SHP77 (cell line): ENCODE results near the gene GRAMD2B.
"Not testable (repeated sequence)": the region's sequence is repeated elsewhere in the genome, so short reads cannot be mapped to it uniquely, and the experiment has no call there.

ENCODE experiments used
- DNase-seq, 2 experiments: peaks; one replicate each; lab custom pipeline; 2025; lab: John Stamatoyannopoulos, UW

The GRAMD2B gene, protein sequence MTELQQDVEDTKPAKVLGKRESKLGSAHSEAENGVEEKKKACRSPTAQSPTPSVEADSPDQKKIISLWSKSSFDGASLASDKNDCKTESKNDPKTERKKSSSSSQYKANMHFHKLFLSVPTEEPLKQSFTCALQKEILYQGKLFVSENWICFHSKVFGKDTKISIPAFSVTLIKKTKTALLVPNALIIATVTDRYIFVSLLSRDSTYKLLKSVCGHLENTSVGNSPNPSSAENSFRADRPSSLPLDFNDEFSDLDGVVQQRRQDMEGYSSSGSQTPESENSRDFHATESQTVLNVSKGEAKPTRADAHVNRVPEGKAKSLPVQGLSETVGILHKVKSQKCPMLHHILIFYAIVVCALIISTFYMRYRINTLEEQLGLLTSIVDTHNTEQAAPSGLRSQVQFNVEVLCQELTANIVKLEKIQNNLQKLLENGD

DNA sequence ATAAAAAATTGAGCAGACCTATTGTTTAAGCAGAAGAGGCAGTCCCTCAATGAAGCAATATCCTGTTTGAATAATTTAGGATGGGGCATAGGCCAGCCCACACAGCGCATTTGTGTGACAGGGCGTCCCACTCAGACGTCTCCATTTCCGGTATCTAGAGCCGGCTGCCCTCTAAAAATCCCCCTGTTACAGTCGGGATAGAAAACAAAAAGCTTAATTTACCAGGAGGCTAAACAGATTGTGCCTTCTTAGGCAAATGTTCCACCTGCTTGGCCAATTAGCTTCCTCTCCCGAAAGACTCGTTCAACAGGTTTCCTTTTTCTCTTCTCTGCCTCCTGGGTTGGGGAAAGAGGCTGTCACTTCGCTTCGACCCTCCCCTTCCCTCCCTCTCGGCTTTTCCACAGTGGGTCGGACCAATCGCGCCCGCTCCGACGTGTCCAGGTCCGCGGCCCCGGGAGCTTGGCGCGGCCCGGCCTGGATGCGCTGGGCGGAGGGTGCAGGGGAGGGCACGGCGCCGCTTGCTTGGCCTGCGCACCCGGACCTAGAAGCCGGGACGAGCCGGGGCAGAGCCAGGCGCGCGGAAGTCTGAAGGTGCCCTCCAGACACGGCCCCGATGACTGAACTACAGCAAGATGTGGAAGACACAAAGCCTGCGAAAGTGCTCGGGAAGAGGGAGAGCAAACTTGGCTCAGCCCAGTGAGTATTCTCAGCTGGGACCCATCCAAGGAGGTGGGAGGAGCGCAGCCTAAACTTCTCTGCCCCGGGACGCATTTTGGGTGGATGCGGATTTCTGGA lies at the start of gene GRAMD2B:
GRAMD2B (plus strand) TSS at position 416 of the 795 bp plus-strand sequence; CDS start at position 614, 198 bp downstream.
- DNase-seq, result no peak

DNA sequence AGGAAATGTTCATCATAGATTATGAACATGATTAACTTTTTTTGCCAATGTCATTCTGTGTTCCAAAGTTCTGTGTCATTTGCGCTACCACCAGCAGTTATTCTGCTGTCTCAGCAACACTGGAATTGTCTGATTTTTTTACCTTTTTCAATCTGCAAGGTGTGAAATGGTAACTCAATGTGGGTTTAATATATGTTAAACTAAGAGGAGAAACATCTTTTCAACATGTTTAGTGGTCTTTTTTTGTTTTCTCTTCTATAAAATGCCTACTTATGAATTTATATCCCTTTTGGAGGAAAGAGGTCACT lies 49.1 kb upstream of the GRAMD2B start:
- no peak for DNase-seq

DNA sequence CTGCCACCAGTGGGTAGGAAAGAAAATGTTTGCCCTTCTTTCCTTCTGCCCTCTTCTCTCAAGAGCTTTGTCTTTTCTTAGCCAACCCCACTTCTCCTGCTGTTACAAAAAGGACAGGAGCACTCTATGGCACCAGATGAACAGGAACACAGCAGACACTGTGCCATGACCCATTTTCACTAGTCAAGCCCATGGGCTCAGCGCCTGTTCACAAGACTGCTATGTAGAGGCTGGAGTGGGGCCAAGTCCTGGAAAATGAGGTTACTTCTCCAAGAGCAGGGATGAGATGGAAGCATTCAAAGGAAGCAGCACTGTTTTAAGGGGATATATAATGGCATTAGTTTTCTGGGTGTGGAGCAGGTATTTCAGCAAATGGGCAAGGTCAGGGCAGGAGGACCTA lies 46.8 kb upstream of the GRAMD2B start:
- no peak for DNase-seq

DNA sequence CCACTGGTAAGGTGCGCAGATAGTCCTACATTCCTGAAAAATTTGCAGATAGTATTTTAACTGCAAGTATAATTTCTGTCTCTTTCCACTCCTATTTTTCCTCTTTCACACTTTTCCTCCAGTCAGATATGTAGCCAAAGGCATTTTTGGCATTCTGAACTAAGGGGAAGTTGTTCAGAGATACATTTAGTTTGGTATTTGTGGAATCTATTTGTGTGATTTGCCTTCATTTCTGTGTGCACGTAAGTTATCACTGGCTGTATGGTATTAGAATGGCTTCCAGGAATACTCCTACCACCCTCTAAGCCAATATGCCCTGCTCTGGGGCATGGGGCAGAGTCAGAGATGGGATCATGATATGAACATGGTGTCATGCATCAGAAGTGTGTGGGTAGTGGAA lies 45.8 kb upstream of the GRAMD2B start:
- no peak for DNase-seq

DNA sequence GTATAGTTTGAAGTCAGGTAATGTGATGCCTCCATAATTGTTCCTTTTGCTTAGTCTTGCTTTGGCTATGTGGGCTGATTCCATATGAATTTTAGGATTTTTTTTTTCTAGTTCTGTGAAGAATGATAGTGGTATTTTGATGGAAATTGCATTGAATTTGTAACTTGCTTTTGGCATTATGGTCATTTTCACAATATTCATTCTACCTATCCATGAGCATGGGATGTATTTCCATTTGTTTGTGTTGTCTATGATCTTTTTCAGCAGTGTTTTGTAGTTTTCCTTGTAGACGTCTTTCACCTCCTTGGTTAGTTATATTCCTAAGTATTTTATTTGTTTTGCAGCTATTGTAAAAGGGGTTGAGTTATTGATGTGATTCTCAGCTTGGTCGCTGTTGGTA lies 42.9 kb upstream of the GRAMD2B start:
- DNase-seq, result not testable (repeated sequence)

DNA sequence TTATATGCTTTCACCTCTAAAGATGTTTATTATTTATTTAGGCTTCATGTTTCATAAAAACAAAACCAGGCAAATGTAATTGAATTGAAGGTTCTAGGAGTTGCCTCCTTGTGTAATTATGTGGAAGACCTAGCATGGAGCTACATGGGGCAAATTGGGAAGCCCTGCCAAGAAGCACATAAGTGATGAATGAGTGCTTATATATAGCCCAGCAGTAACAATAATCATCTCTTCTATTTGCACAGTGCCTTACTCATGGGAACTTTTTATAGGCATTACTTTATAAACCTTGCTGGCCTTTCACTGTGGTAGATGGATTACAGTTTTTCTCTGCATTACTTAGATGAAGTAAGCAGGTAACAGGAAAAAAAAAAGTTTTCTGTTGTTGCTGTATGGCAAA lies 40.0 kb upstream of the GRAMD2B start:
- no peak for DNase-seq

DNA sequence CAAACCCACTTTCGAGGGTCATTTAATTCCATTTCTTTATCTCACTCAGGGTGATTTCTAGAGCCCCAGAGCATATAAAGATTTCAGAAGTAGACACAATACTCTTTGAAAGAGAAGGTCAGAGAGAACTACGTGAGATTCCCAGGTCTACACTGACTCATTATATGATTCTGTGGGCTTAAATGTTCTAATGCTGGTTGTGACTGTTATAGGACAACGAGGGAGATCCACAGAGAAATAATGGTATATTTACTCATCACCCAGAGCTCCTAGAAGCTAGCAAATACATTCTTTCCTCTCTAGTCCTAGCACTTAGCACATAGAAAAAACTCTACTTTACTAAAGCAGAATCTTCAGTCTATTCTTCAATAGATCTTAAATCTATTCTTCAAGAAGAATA lies 39.4 kb upstream of the GRAMD2B start:
- DNase-seq, result no peak

DNA sequence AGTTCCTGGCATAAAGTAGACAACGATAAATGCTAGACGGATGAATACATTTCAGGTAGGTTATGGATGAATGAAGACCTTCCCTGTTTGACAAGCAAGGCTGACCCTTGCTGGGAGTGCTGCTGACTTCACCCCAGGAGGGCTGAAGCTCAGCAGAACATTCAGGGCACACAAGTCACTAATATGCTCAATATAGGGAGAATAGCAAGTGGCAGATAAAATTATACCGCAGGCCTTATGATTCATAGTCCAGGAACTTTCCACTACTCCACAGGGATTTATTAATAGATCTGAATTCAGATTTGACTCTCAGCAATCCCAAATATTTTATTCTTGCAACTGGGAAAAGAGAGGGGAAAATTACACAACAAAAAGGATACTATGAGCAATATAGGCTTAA lies 38.2 kb upstream of the GRAMD2B start:
- DNase-seq, result no peak

DNA sequence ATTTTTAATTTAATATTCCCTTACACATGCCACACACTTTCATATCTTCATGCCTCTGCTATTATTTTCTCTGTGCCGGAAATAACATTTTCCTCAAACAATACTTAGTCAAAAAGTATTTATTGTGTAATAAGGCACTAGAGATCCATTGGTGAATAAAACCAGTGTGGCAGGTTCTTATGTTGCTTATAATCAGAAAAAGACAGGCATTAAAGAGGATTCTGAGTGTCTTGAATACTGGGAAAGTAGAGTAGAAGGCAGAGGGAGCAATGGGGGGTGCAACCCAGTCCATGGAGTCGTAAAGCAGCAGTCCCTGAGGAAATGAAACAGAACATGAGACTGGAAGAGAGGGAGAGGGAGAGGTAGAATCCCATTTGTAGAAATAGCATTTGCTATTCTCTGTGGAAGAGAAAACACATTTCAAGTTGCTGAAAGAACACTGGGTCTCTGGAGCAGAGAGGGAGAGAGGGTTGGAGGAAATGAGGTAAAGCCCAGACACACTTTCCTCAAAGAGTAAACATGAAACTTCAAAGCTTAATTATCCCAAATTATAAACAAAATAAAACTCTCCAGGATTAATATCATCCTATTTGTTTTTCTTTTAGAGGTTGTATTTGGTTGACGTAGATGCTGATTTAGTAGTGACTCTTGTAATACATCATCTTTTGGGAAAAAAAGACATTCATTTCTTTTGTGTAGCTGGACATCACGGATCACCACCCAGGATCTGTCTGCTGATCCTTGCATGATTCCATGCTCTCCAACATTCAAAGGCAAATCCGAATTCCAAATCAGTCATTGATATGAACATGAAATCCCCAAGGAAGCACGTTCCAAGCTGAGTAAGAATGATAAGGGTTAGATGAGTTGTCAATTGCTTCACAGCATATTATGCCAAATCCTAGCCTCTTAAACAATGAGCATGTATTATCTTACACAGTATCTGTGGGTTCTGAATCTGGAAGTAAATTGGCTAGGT lies 37.4 kb upstream of the GRAMD2B start:
- DNase-seq, result no peak

DNA sequence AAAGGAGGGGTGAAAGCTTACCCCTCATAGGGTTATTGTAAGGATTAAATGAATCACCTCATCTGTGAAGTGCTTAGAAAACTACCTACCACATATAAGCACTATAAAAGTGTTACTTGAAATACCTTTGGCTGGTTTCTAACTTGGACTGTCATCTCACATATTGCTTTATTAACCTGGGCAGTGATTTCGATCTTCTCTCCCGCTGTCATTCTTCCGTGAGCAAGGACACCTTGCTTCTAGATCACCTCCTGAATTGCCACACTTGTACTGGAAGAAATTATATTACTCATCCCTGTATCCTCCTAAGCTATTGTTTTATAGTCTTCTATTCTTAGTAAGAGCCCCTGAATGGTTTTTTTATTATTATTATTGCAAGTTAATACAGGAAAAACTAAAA lies 34.0 kb upstream of the GRAMD2B start:
- DNase-seq, result no peak

DNA sequence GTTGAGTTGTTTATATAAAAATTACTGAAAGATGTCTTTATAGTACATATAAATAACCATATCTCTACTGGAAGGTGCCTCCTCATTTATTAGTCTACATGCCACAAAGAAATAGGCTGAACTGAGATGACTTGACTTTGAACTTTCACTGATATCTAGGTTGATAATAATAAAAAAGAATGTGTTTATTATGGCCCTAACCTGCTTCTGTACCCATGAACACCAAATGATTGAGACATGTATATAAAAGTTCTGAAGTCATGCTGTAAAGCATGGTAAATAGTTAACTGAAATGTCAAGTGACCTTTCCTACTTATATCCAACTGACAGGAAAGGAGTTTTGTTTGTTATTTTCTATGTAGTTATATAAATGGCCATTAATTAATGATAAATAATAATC lies 33.2 kb upstream of the GRAMD2B start:
- DNase-seq, result no peak

DNA sequence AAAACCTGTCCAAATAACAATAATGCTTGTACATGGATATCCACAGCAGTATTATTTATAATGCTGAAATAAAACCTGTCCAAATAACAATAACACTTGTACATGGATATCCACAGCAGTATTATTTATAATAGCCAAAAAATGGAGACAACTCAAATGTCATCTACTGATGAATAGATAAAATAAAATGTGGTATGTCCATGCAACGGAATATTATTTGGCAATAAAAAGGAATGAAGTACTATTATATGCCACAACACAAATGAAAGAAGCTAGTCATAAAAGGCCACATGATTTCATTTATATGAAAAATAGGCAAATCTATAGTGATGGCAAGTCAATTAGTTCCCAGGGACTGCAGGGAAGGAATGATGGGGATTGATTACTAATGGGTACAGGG lies 31.8 kb upstream of the GRAMD2B start:
- no peak for DNase-seq

DNA sequence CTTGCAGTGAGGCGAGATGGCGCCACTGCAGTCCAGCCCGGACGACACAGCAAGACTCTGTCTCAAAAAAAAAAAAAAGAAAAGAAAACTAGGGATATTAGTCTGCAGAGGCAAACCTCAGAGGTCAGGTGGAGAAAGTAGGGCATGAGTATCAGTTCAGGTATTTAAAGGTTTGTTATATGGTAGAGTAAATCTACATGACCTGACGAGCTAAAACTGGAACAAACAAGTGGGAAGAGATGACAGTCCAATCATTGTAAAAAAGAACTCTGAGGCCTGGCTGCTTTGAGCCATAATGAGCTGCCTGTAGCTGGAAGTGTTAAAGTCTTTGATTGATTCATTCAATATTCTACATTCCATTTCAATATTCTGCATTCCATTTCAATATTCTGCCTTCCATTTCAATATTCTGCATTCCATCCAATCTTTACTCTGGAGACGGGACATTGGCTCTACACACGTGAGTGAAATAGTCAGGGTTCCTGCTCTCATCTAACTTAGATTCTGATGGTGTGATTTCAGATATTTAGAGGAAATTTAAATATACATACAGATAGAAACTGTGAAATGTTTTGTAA lies 28.9 kb upstream of the GRAMD2B start:
- DNase-seq, result no peak

DNA sequence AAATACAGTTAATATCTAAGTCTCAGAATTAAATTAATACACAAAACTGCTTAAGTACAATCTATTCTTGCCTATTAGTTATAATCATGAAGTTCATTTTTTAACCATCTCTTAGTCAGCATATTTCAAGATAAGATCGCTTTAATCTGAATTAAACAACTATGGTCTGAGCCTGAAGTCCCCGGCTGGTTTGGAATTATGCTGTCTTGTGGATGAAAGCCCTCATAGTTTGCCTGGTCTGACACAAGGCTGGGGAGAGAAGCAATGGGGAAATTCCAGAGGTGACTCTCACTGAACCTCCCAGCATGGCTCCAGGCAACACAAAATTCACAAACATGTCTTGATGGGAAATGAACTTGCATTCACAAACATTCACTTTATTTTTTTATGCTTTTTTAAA lies 28.0 kb upstream of the GRAMD2B start:
- no peak for DNase-seq

DNA sequence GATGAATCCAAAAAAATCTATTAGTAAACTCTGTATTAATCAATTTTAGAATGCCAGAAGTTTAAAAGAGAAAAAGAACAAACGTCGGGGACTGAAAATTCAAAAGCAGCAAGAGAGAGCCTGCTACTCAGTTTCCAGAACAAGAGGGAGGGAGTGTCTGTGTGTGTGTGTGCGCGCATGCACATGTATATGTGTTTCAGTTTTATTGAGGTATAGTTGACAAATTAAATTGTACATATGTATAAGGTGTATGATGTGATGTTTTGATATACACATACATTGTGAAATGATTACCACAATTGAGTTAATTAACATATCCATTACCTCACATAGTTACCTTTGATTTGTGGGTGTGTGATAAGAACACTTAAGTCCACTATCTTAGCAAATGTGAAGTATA lies 27.6 kb upstream of the GRAMD2B start:
- no peak for DNase-seq

DNA sequence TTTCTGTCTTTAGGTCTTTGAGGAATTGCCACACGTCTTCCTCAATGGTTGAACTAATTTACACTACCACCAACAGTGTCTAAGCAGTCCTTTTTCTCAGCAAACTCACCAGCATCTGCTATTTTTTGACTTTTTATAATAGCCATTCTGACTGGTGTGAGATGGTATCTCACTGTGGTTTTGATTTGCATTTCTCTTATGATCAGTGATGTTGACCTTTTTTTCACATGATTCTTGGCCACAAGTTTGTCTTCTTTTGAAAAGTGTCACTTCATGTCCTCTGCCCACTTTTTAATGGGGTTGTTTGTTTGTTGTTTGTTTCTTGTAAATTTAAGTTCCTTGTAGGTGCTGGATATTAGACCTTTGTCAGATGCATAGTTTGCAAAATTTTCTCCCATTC lies 26.5 kb upstream of the GRAMD2B start:
- not testable (repeated sequence) for DNase-seq

DNA sequence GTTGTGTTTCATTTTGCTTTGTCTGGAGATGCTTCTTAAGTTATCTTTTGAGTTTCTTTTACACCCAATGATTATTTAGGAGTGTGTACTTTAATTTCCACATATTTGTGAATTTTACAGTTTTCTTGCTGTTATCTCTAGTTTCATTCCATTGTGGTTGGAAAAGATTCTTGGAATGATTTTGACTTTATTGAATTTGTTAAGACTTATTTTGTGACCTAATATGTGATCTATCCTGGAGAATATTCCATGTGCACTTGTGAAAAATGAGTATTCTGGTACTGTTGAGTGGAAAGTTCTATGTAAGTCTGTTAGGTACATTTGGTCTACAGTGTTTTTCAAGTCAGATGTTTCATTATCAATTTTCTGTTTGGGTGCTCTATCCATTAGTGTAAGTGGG lies 24.4 kb upstream of the GRAMD2B start:
- no peak for DNase-seq

DNA sequence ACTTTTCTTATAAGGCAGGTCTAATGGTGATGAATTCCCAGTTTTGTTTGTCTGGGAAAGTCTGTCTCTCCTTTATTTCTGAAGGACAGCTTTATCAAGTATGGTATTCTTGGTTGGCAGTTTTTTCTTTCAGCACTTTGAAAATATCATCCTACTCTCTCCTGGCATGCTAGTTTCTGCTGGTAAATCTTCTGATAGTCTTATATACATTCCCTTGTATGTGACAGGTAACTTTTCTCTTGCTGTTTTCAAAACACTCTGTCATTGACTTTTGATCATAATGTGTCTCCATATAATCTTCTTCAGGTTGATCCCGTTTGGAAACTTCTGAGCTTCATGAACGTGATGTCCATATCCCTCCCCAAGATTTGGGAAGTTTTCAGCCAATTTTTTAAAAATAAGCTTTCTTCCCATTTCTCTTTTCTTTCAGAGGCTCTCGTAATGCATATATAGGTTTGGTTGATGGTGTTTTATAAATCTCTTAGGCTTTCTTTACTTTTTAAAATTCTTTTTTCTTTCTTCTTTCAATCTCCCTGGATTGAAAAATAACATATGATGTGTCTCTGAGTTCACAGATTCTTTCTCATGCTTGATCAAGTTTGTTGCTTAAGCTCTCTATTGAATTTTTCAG lies 22.5 kb upstream of the GRAMD2B start:
- no peak for DNase-seq

DNA sequence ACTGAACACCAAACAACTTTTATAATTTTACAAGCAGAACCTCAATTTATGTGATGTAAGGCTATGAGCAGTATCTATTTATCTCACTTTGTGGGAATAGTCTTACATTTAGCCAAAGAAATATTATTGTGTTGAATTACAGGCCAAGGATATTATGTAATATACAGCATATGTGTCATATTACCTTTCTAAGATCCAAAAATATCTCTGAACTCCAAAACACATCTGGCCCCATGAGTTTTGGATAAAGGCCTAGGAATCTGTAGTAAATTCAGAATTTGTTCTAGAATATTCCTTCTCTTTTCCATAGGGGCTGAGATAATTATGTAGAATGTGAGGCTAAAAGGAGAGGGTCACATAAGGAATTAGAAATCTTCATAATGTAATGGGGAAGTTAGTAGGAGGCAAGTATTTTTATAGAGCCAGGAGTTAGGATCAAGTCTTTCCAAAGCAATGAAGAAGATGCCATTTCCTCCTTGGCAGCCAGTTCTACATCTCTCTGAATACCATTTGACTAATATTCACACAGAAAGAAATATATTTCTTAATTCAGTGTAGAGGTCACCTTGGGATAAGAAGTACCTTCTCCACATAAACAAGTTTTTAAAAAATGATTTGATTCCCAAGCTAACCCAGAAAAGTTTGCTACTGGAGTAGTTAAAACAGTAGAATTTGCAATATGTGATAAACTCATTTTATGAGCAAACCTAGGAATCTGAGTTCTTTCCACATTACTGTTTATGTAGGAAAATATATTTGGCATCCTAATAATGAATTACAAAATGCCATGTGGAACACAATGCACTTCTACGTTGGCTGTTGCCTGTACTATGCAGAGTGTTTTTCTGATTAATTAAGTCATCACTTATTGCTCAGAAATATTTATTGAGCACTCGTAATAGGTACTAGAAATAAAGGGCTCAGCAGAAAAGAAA lies 20.3 kb upstream of the GRAMD2B start:
- DNase-seq, result no peak

DNA sequence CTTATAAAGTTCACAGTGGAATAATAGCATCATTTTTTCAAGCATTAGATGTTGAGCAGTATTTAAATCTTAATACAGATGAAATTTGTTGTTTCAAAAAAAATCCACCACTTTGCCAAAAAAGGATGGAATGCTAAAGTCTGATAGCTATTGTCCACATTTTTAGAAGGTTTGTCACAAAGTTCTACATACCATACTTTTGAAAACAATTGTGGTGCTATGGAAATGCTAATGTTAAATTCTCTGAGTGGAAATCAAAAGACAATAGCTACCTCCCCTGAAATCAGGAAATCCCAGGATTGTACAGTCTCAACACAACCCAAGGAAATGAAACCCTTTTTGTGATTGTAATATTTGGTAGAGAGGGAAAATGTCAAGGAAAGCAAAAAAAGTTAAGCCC lies 19.3 kb upstream of the GRAMD2B start:
- DNase-seq, result no peak
